K562 (cell line): ENCODE measurements around the gene OCA2. TPM values are rescaled to one million over a fixed set of nuclear protein-coding genes. Genes with fewer than 3 reads are reported as not detected.

ENCODE experiments used
- ATAC-seq: fragments of 200-7000 bp; cut with Tn5 transposase; 3 replicates; pipeline ENCODE4 v1.9.1; 2020; ENCODE audit warnings: moderate library complexity
- BruUV-seq: library from RNA; stranded (reverse); fragments of 400-500 nt; replicated peaks from 2 replicates; lab custom pipeline; 2021; lab: Mats Ljungman, UMichigan
- CTCF ChIA-PET: fragments of 300-600 bp; formaldehyde crosslinking; extraction: SDS; loops from one replicate; lab custom pipeline; 2021; ENCODE audit warnings: low intra/inter-chr PET ratio; lab: Yijun Ruan, JAX
- POLR2A ChIA-PET: fragments of 300-600, 350-650 bp; sonication (Branson Sonifier 250); formaldehyde crosslinking; extraction: SDS; loops from one replicate; lab custom pipeline; 2021; ENCODE audit warnings: antibody characterized with exemption, inconsistent platforms; lab: Yijun Ruan, JAX
- DNase-seq, 4 experiments: peaks; one replicate each; pipeline versions ENCODE4 v3.0.0 to v3.0.0-alpha.2; 2011 to 2018; ENCODE audit warnings: low spot score in 3 of 4, mixed read lengths in 3 of 4; ENCODE audit errors: extremely low read depth in 1 of 4
- FAIRE-seq: peaks from 2 replicates; lab custom pipeline; 2011; peaks lifted over from hg19 to GRCh38; lab: Jason Lieb, UNC
- H2AFZ ChIP-seq: 2 replicates; pipeline ENCODE4 v1.6.0; 2011; ENCODE audit warnings: low read depth, low read length, control low read depth, inconsistent platforms
- H3K27ac ChIP-seq: fragments of 200-600 bp; 3 replicates; pipeline ENCODE4 v1.8.0; 2011; ENCODE audit warnings: low read depth, mild to moderate bottlenecking, control low read depth, inconsistent platforms, low read length, moderate library complexity, mixed read lengths; ENCODE audit errors: extremely low read depth
- H3K27me3 ChIP-seq, 2 experiments: fragments of 300-600 bp in 1 of 2; 2 replicates in 1 of 2; 3 replicates in 1 of 2; pipeline versions ENCODE4 v1.6.0 to v1.8.0; 2011; ENCODE audit warnings: inconsistent platforms in 2 of 2, low read length in 2 of 2, mild to moderate bottlenecking in 1 of 2, mixed read lengths in 1 of 2, moderate library complexity in 1 of 2; ENCODE audit not compliant: control insufficient read depth in 2 of 2, insufficient read depth in 2 of 2
- H3K36me3 ChIP-seq: fragments of 300-600 bp; 3 replicates; pipeline ENCODE4 v1.8.0; 2011; ENCODE audit warnings: mild to moderate bottlenecking, low read length, inconsistent platforms; ENCODE audit not compliant: control insufficient read depth, insufficient read depth
- H3K4me1 ChIP-seq, 2 experiments: fragments of 200-600 bp in 1 of 2; replicated peaks in 1 of 2; 2 replicates in 1 of 2; 3 replicates in 1 of 2; pipeline versions ENCODE4 v1.5.1 to v1.8.0; 2011; ENCODE audit warnings: inconsistent platforms in 2 of 2, low read length in 2 of 2, mild to moderate bottlenecking in 1 of 2, mixed read lengths in 1 of 2, moderate library complexity in 1 of 2; ENCODE audit not compliant: control insufficient read depth in 2 of 2, insufficient read depth in 2 of 2
- H3K4me2 ChIP-seq: 2 replicates; pipeline ENCODE4 v1.6.1; 2011; ENCODE audit warnings: low read length, control low read depth, inconsistent platforms, mixed read lengths; ENCODE audit not compliant: insufficient read depth
- H3K4me3 ChIP-seq: fragments of 200-600 bp; sonication (generic), shearing (Covaris generic); 2 replicates; pipeline ENCODE4 v1.5.1; 2016; ENCODE audit warnings: control low read depth, inconsistent platforms
- H3K79me2 ChIP-seq: fragments of 200-600 bp; 3 replicates; pipeline ENCODE4 v1.8.0; 2011; ENCODE audit warnings: low read length, inconsistent platforms; ENCODE audit not compliant: control insufficient read depth, insufficient read depth
- H3K9ac ChIP-seq, 2 experiments: 2 replicates each; pipeline versions ENCODE4 v1.6.0 to v1.6.1; 2011; ENCODE audit warnings: low read depth in 2 of 2, low read length in 2 of 2, control low read depth in 1 of 2, inconsistent platforms in 1 of 2, mild to moderate bottlenecking in 1 of 2, mixed read lengths in 1 of 2; ENCODE audit not compliant: insufficient read depth in 1 of 2
- H3K9me1 ChIP-seq: one replicate; pipeline ENCODE4 v1.6.0; 2011; ENCODE audit warnings: inconsistent platforms, mild to moderate bottlenecking, low read length, moderate library complexity; ENCODE audit not compliant: control insufficient read depth, insufficient read depth
- H3K9me3 ChIP-seq: replicated peaks from 2 replicates; pipeline ENCODE4 v1.5.1; 2011; ENCODE audit warnings: low read depth, low read length, inconsistent platforms; ENCODE audit not compliant: control insufficient read depth, insufficient read depth
- H4K20me1 ChIP-seq: replicated peaks from 2 replicates; pipeline ENCODE4 v1.6.1; 2011; ENCODE audit warnings: low read length, inconsistent platforms, mixed read lengths; ENCODE audit not compliant: control insufficient read depth, insufficient read depth
- CXXC5 ChIP-seq: fragments of 250-450 bp; sonication (Bioruptor Pico); IDR thresholded peaks from 2 replicates; pipeline ENCODE4 v1.8.0; 2022; ENCODE audit warnings: inconsistent platforms, mild to moderate bottlenecking, moderate library complexity
- ELF2 ChIP-seq: fragments of 250-450 bp; sonication (Bioruptor Pico); IDR thresholded peaks from 2 replicates; pipeline ENCODE4 v1.5.0; 2021; ENCODE audit warnings: mild to moderate bottlenecking
- ETV6 ChIP-seq, 3 experiments: fragments of 150-350 bp in 1 of 3; sonication (generic) in 1 of 3; formaldehyde crosslinking in 1 of 3; IDR thresholded peaks; 2 replicates each; pipeline versions ENCODE4 v1.6.1 to v1.8.0; 2014 to 2022; ENCODE audit warnings: borderline replicate concordance in 2 of 3, low read depth in 2 of 3, antibody characterized with exemption in 1 of 3, low read length in 1 of 3, mild to moderate bottlenecking in 1 of 3, missing genetic modification reagents in 1 of 3
- NFRKB ChIP-seq: fragments of 450-650 bp; IDR thresholded peaks from 2 replicates; pipeline ENCODE4 v1.6.1; 2016; ENCODE audit warnings: low read depth
- RFX5 ChIP-seq: IDR thresholded peaks from 2 replicates; pipeline ENCODE4 v1.6.1; 2011; ENCODE audit warnings: low read depth, mild to moderate bottlenecking, improper control_type of control experiment, low read length
- TAL1 ChIP-seq: fragments of 450-650 bp; IDR thresholded peaks from 2 replicates; pipeline ENCODE4 v1.6.1; 2016; ENCODE audit warnings: mild to moderate bottlenecking
- ZNF3 ChIP-seq: fragments of 250-450 bp; sonication (Bioruptor Pico); IDR thresholded peaks from 2 replicates; pipeline ENCODE4 v1.5.0; 2021; ENCODE audit warnings: mild to moderate bottlenecking, moderate library complexity
- ZNF668 ChIP-seq: fragments of 250-450 bp; sonication (Bioruptor Pico); IDR thresholded peaks from 2 replicates; pipeline ENCODE4 v1.8.0; 2022; ENCODE audit warnings: mild to moderate bottlenecking, inconsistent platforms
- WGBS: fragments of 100-300 bp; shearing (Covaris generic); methylation state at CpG from one replicate; pipeline ENCODE4 v1.1.6; 2016; ENCODE audit warnings: low coverage, mixed read lengths; ENCODE audit not compliant: insufficient coverage; ENCODE audit errors: missing lambda C conversion rate; 5-methylcytosine and 5-hydroxymethylcytosine counted together
- in situ Hi-C: fragments of 300-500 bp; cut with MboI; formaldehyde crosslinking; loops from 4 replicates; pipeline ENCODE4 v1.15.0; 2018; ENCODE audit warnings: inconsistent platforms, mixed read lengths
- intact Hi-C: fragments of 100-400 bp; cut with micrococcal nuclease; formaldehyde crosslinking; loops from 2 replicates; pipeline ENCODE4 v1.14.2; 2022
- polyA plus RNA-seq, 8 experiments: library from polyadenylated mRNA; depleted of rRNA in 4 of 8; stranded (reverse) in 5 of 8; unstranded in 3 of 8; fragments of >200 nt; fragmentation: Nextera tagmentation in 2 of 8; fragmentation: Illumina TruSeq in 1 of 8; extraction: Ambion mirVana in 2 of 8; extraction: Trizol in 1 of 8; gene quantifications; 2 replicates each; pipeline versions ENCODE4 v1.2.1 to v1.2.3, GENCODE V29; 2011 to 2014; ENCODE audit warnings: inconsistent platforms in 1 of 8, missing spikeins in 1 of 8
- total RNA-seq, 7 experiments: library from RNA; depleted of rRNA in 6 of 7; stranded (reverse); fragments of >200 nt in 6 of 7; fragmentation: Illumina TruSeq in 2 of 7; extraction: Trizol in 2 of 7; gene quantifications; 2 replicates each; pipeline versions ENCODE4 v1.2.1 to v1.2.3, GENCODE V29; 2011 to 2021; ENCODE audit warnings: low replicate concordance in 1 of 7
- TF ChIP-seq, protein P1 (sequence below): IDR thresholded peaks from 2 replicates; pipeline ENCODE4 v1.6.1; 2011; ENCODE audit not compliant: insufficient read length; ENCODE audit errors: extremely low read depth
- TF ChIP-seq, protein P2 (sequence below): fragments of 200-600 bp; sonication (generic); IDR thresholded peaks from one replicate; pipeline ENCODE4 v1.6.1; 2012; ENCODE audit warnings: mild to moderate bottlenecking, low read depth, low read length, inconsistent platforms

OCA2 gene
- total and polyA plus RNA-seq, 9 of the 15 experiments (the other 6 are each of a cell fraction or from before 2014, with no cell fraction given): 0.07 to 0.59 (median 0.17) TPM; not detected in 1

GRCh38 chr15:28079313-28079969 lies 19.7 kb downstream of the OCA2 start:
- Histone ChIP-seq H3K4me2 (no peak overlapping the region), H3K27ac (no peak overlapping the region), H2AFZ (no peak overlapping the region), H4K20me1 (no peaks in the 10 kb centered on the region), H3K4me3 (no peak overlapping the region), H3K79me2 (no peaks in the 10 kb centered on the region), H3K36me3 (no peaks in the 10 kb centered on the region), H3K9me3 (no peaks in the 10 kb centered on the region; the same call in 1 of the 2 replicates), H3K9me1 (no peaks in the 10 kb centered on the region), H3K9ac (no peak overlapping the region), H3K4me1 (no peaks in the 10 kb centered on the region), H3K27me3 (peaks cover 10 to 29% of the 10 kb centered on the region in 2 experiments; a peak in 4 of 5 replicates)
- FAIRE-seq (no peak), DNase-seq (no peak), ATAC-seq (peak; percentile 40; the same call in 1 of the 3 replicates)
- POLR2A ChIA-PET: interaction anchor here (0.7 kb wide), 1 partner anchor 122 kb away, joined by 3 read pairs; no protein-coding TSS in a partner anchor
- BruUV-seq: no TSS peak
- in situ Hi-C loops: no loop called here
- intact Hi-C loops: no loop called here
- CTCF ChIA-PET: no interaction called here
- 3% methylated on average over 9 of the region's 9 CpGs for WGBS
- no peak for TF ChIP-seq NFRKB
- no peak for TF ChIP-seq CXXC5
- TF ChIP-seq ELF2 (CRISPR knock-in tag): no peak
- TF ChIP-seq ZNF668 (CRISPR knock-in tag): no peak
- TF ChIP-seq RFX5: no peak
- TF ChIP-seq, protein P1, sequence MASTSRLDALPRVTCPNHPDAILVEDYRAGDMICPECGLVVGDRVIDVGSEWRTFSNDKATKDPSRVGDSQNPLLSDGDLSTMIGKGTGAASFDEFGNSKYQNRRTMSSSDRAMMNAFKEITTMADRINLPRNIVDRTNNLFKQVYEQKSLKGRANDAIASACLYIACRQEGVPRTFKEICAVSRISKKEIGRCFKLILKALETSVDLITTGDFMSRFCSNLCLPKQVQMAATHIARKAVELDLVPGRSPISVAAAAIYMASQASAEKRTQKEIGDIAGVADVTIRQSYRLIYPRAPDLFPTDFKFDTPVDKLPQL: no peak
- TF ChIP-seq TAL1: no peak
- TF ChIP-seq ZNF3 (CRISPR knock-in tag): no peak
- no peak for TF ChIP-seq ETV6 (IDR thresholded peaks at IDR 0.05; ENCODE audit: borderline replicate concordance in 1 of 2, low read depth in 2 of 2, low read length in 1 of 2)
- TF ChIP-seq ETV6 (CRISPR knock-in tag; IDR thresholded peaks at IDR 0.05; ENCODE audit: borderline replicate concordance): no peak
- TF ChIP-seq, protein P2, sequence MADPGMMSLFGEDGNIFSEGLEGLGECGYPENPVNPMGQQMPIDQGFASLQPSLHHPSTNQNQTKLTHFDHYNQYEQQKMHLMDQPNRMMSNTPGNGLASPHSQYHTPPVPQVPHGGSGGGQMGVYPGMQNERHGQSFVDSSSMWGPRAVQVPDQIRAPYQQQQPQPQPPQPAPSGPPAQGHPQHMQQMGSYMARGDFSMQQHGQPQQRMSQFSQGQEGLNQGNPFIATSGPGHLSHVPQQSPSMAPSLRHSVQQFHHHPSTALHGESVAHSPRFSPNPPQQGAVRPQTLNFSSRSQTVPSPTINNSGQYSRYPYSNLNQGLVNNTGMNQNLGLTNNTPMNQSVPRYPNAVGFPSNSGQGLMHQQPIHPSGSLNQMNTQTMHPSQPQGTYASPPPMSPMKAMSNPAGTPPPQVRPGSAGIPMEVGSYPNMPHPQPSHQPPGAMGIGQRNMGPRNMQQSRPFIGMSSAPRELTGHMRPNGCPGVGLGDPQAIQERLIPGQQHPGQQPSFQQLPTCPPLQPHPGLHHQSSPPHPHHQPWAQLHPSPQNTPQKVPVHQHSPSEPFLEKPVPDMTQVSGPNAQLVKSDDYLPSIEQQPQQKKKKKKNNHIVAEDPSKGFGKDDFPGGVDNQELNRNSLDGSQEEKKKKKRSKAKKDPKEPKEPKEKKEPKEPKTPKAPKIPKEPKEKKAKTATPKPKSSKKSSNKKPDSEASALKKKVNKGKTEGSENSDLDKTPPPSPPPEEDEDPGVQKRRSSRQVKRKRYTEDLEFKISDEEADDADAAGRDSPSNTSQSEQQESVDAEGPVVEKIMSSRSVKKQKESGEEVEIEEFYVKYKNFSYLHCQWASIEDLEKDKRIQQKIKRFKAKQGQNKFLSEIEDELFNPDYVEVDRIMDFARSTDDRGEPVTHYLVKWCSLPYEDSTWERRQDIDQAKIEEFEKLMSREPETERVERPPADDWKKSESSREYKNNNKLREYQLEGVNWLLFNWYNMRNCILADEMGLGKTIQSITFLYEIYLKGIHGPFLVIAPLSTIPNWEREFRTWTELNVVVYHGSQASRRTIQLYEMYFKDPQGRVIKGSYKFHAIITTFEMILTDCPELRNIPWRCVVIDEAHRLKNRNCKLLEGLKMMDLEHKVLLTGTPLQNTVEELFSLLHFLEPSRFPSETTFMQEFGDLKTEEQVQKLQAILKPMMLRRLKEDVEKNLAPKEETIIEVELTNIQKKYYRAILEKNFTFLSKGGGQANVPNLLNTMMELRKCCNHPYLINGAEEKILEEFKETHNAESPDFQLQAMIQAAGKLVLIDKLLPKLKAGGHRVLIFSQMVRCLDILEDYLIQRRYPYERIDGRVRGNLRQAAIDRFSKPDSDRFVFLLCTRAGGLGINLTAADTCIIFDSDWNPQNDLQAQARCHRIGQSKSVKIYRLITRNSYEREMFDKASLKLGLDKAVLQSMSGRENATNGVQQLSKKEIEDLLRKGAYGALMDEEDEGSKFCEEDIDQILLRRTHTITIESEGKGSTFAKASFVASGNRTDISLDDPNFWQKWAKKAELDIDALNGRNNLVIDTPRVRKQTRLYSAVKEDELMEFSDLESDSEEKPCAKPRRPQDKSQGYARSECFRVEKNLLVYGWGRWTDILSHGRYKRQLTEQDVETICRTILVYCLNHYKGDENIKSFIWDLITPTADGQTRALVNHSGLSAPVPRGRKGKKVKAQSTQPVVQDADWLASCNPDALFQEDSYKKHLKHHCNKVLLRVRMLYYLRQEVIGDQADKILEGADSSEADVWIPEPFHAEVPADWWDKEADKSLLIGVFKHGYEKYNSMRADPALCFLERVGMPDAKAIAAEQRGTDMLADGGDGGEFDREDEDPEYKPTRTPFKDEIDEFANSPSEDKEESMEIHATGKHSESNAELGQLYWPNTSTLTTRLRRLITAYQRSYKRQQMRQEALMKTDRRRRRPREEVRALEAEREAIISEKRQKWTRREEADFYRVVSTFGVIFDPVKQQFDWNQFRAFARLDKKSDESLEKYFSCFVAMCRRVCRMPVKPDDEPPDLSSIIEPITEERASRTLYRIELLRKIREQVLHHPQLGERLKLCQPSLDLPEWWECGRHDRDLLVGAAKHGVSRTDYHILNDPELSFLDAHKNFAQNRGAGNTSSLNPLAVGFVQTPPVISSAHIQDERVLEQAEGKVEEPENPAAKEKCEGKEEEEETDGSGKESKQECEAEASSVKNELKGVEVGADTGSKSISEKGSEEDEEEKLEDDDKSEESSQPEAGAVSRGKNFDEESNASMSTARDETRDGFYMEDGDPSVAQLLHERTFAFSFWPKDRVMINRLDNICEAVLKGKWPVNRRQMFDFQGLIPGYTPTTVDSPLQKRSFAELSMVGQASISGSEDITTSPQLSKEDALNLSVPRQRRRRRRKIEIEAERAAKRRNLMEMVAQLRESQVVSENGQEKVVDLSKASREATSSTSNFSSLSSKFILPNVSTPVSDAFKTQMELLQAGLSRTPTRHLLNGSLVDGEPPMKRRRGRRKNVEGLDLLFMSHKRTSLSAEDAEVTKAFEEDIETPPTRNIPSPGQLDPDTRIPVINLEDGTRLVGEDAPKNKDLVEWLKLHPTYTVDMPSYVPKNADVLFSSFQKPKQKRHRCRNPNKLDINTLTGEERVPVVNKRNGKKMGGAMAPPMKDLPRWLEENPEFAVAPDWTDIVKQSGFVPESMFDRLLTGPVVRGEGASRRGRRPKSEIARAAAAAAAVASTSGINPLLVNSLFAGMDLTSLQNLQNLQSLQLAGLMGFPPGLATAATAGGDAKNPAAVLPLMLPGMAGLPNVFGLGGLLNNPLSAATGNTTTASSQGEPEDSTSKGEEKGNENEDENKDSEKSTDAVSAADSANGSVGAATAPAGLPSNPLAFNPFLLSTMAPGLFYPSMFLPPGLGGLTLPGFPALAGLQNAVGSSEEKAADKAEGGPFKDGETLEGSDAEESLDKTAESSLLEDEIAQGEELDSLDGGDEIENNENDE: no peak
